ES-I3 (cell line): ENCODE data around the gene TECTB.

Experiments
- H3K36me3 ChIP-seq: 2 replicates; pipeline ENCODE4 v1.6.1; 2013; ENCODE audit warnings: mild to moderate bottlenecking, low read length, control low read depth, moderate library complexity; ENCODE audit not compliant: insufficient read depth
- H3K4me1 ChIP-seq: 2 replicates; pipeline ENCODE4 v1.6.1; 2013; ENCODE audit warnings: mild to moderate bottlenecking, control low read depth, low read length; ENCODE audit not compliant: insufficient read depth
- H3K9ac ChIP-seq: 2 replicates; pipeline ENCODE4 v1.6.1; 2013; ENCODE audit warnings: low read depth, mild to moderate bottlenecking, low read length, moderate library complexity
- H3K9me3 ChIP-seq: 2 replicates; pipeline ENCODE4 v1.6.1; 2013; ENCODE audit warnings: mild to moderate bottlenecking, low read length, moderate library complexity; ENCODE audit not compliant: control insufficient read depth, insufficient read depth

TECTB gene

GRCh38 chr10:112258407-112258806 lies 24.8 kb upstream of the TECTB start:
- H3K4me1 ChIP-seq: no peaks in the 10 kb centered on the region
- no peak overlapping the region for H3K9ac ChIP-seq
- no peaks in the 10 kb centered on the region for H3K9me3 ChIP-seq
- H3K36me3 ChIP-seq: no peaks in the 10 kb centered on the region

- Histone ChIP-seq H3K9me3 (no peaks in the 10 kb centered on the region), H3K9ac (no peak overlapping the region), H3K4me1 (no peaks in the 10 kb centered on the region), H3K36me3 (no peaks in the 10 kb centered on the region)
Observed at GRCh38 chr10:112259688-112260087, 23.5 kb upstream of the TECTB start.

GRCh38 chr10:112260831-112261230 lies 22.4 kb upstream of the TECTB start:
- H3K9me3 ChIP-seq: no peaks in the 10 kb centered on the region
- no peak overlapping the region for H3K9ac ChIP-seq
- no peaks in the 10 kb centered on the region for H3K4me1 ChIP-seq
- H3K36me3 ChIP-seq: no peaks in the 10 kb centered on the region

GRCh38 chr10:112261281-112261822 lies 21.8 kb upstream of the TECTB start:
- Histone ChIP-seq H3K9me3 (no peaks in the 10 kb centered on the region), H3K36me3 (no peaks in the 10 kb centered on the region), H3K4me1 (no peaks in the 10 kb centered on the region), H3K9ac (no peak overlapping the region)

- H3K4me1 ChIP-seq: no peaks in the 10 kb centered on the region
- no peaks in the 10 kb centered on the region for H3K36me3 ChIP-seq
- no peaks in the 10 kb centered on the region for H3K9me3 ChIP-seq
- no peak overlapping the region for H3K9ac ChIP-seq
Observed at GRCh38 chr10:112262546-112262945, 20.7 kb upstream of the TECTB start.

GRCh38 chr10:112265745-112266144 lies 17.5 kb upstream of the TECTB start:
- H3K9ac ChIP-seq: no peak overlapping the region
- no peaks in the 10 kb centered on the region for H3K4me1 ChIP-seq
- H3K9me3 ChIP-seq: no peaks in the 10 kb centered on the region
- H3K36me3 ChIP-seq: no peaks in the 10 kb centered on the region

- no peaks in the 10 kb centered on the region for H3K4me1 ChIP-seq
- H3K9me3 ChIP-seq: no peaks in the 10 kb centered on the region
- no peaks in the 10 kb centered on the region for H3K36me3 ChIP-seq
- no peak overlapping the region for H3K9ac ChIP-seq
Observed at GRCh38 chr10:112269266-112269665, 13.9 kb upstream of the TECTB start.

- H3K9me3 ChIP-seq: no peaks in the 10 kb centered on the region
- no peaks in the 10 kb centered on the region for H3K4me1 ChIP-seq
- no peaks in the 10 kb centered on the region for H3K36me3 ChIP-seq
- no peak overlapping the region for H3K9ac ChIP-seq
Observed at GRCh38 chr10:112271982-112272381, 11.2 kb upstream of the TECTB start.

- peaks cover 11% of the 10 kb centered on the region for H3K4me1 ChIP-seq
- no peaks in the 10 kb centered on the region for H3K9me3 ChIP-seq
- H3K9ac ChIP-seq: no peak overlapping the region
- no peaks in the 10 kb centered on the region for H3K36me3 ChIP-seq
Observed at GRCh38 chr10:112274831-112275230, 8.4 kb upstream of the TECTB start.

- no peak overlapping the region for H3K9ac ChIP-seq
- H3K4me1 ChIP-seq: peaks cover 11% of the 10 kb centered on the region
- H3K9me3 ChIP-seq: no peaks in the 10 kb centered on the region
- H3K36me3 ChIP-seq: no peaks in the 10 kb centered on the region
Observed at GRCh38 chr10:112275512-112276245, 7.5 kb upstream of the TECTB start.

- H3K9me3 ChIP-seq: no peaks in the 10 kb centered on the region
- peaks cover 11% of the 10 kb centered on the region for H3K4me1 ChIP-seq
- H3K36me3 ChIP-seq: no peaks in the 10 kb centered on the region
- no peak overlapping the region for H3K9ac ChIP-seq
Observed at GRCh38 chr10:112278871-112279270, 4.3 kb upstream of the TECTB start.

- Histone ChIP-seq H3K4me1 (peaks cover 11% of the 10 kb centered on the region), H3K36me3 (no peaks in the 10 kb centered on the region), H3K9ac (no peak overlapping the region), H3K9me3 (no peaks in the 10 kb centered on the region)
Observed at GRCh38 chr10:112279433-112279832, 3.8 kb upstream of the TECTB start.

GRCh38 chr10:112280205-112280921 lies 2.8 kb upstream of the TECTB start:
- H3K4me1 ChIP-seq: peaks cover 11% of the 10 kb centered on the region
- no peak overlapping the region for H3K9ac ChIP-seq
- no peaks in the 10 kb centered on the region for H3K36me3 ChIP-seq
- no peaks in the 10 kb centered on the region for H3K9me3 ChIP-seq

- Histone ChIP-seq H3K36me3 (no peaks in the 10 kb centered on the region), H3K9me3 (no peaks in the 10 kb centered on the region), H3K4me1 (peaks cover 11% of the 10 kb centered on the region), H3K9ac (no peak overlapping the region)
Observed at GRCh38 chr10:112282086-112282485, 1.1 kb upstream of the TECTB start.
